GM06990 (cell line): ENCODE data around the gene PLA2G6.
A peak's percentile ranks its signal among the peaks of the same experiment; 100 is the strongest.

Experiments
- DNase-seq: peaks from one replicate; pipeline ENCODE4 v3.0.0-alpha.2; 2011; ENCODE audit not compliant: insufficient read length; ENCODE audit errors: extremely low read depth
- H3K27me3 ChIP-seq: replicated peaks from 2 replicates; pipeline ENCODE4 v1.6.0; 2011; ENCODE audit warnings: low read length; ENCODE audit not compliant: control insufficient read depth, insufficient read depth
- H3K36me3 ChIP-seq: 2 replicates; pipeline ENCODE4 v1.5.1; 2011; ENCODE audit warnings: low read length; ENCODE audit not compliant: control insufficient read depth, insufficient read depth
- H3K4me3 ChIP-seq: replicated peaks from 2 replicates; pipeline ENCODE4 v1.5.1; 2011; ENCODE audit warnings: low read depth, mild to moderate bottlenecking, control low read depth, low read length
- CTCF ChIP-seq: IDR thresholded peaks from 2 replicates; pipeline ENCODE4 v1.5.1; 2011; ENCODE audit warnings: low read length, control low read depth, mild to moderate bottlenecking, inconsistent platforms; ENCODE audit not compliant: insufficient read depth, poor library complexity, severe bottlenecking

PLA2G6 gene

GRCh38 chr22:38108561-38109319 is 72.9 kb downstream of the PLA2G6 start:
- H3K4me3 ChIP-seq, result no peak overlapping the region
- TF ChIP-seq CTCF, result no peak
- no peak for DNase-seq
- peaks cover 1% of the 10 kb centered on the region; the same call in 1 of the 2 replicates for H3K36me3 ChIP-seq
- H3K27me3 ChIP-seq, result no peaks in the 10 kb centered on the region

- no peak for DNase-seq
- Histone ChIP-seq H3K36me3 (peaks cover 1% of the 10 kb centered on the region; the same call in 1 of the 2 replicates), H3K4me3 (no peak overlapping the region), H3K27me3 (no peaks in the 10 kb centered on the region)
- no peak for TF ChIP-seq CTCF
These were observed 73.7 kb downstream of the PLA2G6 start for GRCh38 chr22:38107692-38108515.

GRCh38 chr22:38106814-38107578 is 74.6 kb downstream of the PLA2G6 start:
- no peak for TF ChIP-seq CTCF
- peak; percentile 1 for DNase-seq
- Histone ChIP-seq H3K36me3 (peaks cover 1% of the 10 kb centered on the region; the same call in 1 of the 2 replicates), H3K27me3 (no peaks in the 10 kb centered on the region), H3K4me3 (no peak overlapping the region)

- H3K36me3 ChIP-seq, result no peaks in the 10 kb centered on the region
- DNase-seq, result no peak
- no peak overlapping the region for H3K4me3 ChIP-seq
- peak; percentile 43 for TF ChIP-seq CTCF
- no peaks in the 10 kb centered on the region for H3K27me3 ChIP-seq
These were observed 77.5 kb downstream of the PLA2G6 start for GRCh38 chr22:38104084-38104483.

- H3K36me3 ChIP-seq, result no peaks in the 10 kb centered on the region
- no peak for TF ChIP-seq CTCF
- no peak overlapping the region for H3K4me3 ChIP-seq
- H3K27me3 ChIP-seq, result no peaks in the 10 kb centered on the region
- no peak for DNase-seq
These were observed 78.0 kb downstream of the PLA2G6 start for GRCh38 chr22:38103641-38104040.
